ENCODE results near the gene HTATSF1.
A peak's percentile ranks its signal among the peaks of the same experiment; 100 is the strongest.

The HTATSF1 gene

DNA sequence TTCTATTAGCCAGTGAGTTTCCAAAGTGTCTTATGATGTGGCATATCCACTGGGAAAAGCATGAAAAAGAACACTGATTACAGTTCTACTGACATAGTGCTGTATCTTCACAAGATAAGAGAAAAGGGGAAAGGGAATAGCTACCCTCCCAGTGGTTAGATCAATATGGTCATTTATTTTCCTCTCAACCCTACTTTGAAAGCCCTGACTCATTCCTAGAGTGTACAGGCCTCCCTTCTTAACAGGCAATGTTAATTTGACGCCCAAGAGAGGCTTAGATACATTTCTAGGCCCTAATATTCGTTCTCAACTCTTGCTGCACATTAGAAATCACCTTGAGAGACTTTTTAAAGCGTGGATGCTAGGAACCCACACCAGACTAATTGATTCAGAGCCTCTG, 30.1 kb upstream of the HTATSF1 start:
- no peak for DNase-seq (ENCODE audit: insufficient read length, low spot score)
- FAIRE-seq, result no peak
- no peak for TF ChIP-seq PAX5 (IDR thresholded peaks at IDR 0.05; ENCODE audit: insufficient read depth, low read length, severe bottlenecking)
- no peak for TF ChIP-seq TAF1 (IDR thresholded peaks at IDR 0.05; ENCODE audit: low read depth, low read length)
- no peak for TF ChIP-seq POLR2A (IDR thresholded peaks at IDR 0.05; ENCODE audit: low read depth, low read length)
- TF ChIP-seq POU2F2 (IDR thresholded peaks at IDR 0.05; ENCODE audit: low read depth, low read length), result no peak
- TF ChIP-seq POLR2AphosphoS5 (IDR thresholded peaks at IDR 0.05; ENCODE audit: low read depth, low read length), result no peak
- no peak for TF ChIP-seq SPI1 (IDR thresholded peaks at IDR 0.05; ENCODE audit: low read depth, low read length)

DNA sequence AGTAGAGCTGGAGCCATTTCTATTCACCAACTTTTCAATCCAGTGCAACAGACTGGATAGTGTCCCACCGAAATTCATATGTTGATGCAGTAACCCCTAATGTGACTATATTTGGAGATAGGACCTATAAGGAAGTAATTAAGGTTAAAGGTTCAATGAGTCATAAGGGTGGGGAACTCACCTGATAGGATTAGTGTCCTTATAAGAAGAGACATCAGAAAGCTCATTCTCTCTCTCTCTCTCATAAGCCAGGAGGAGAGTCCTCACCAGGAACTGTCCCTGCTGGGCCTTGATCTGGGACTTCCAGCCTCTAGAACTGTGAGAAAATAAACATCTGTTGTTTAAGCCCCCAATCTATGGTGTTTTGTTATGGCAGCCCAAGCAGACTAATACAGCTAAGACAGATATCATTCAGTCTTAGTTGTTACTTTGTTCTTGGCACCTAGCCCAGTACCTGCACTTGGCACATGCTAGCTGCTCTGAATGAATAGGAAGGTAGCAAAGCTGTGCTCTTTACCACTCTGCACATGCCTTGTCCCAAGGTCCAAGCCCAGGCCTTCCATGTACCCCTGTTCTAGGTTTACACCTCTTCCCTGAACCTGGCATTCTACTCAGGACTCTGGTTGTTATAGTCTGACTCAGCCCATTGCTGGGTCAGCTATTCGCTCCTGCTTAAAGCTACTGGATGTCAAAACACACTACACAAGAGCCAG, 28.8 kb upstream of the HTATSF1 start:
- TF ChIP-seq POLR2AphosphoS5 (IDR thresholded peaks at IDR 0.05; ENCODE audit: low read depth, low read length), result no peak
- TF ChIP-seq TAF1 (IDR thresholded peaks at IDR 0.05; ENCODE audit: low read depth, low read length), result no peak
- TF ChIP-seq POLR2A (IDR thresholded peaks at IDR 0.05; ENCODE audit: low read depth, low read length), result no peak
- no peak for TF ChIP-seq SPI1 (IDR thresholded peaks at IDR 0.05; ENCODE audit: low read depth, low read length)
- TF ChIP-seq PAX5 (IDR thresholded peaks at IDR 0.05; ENCODE audit: insufficient read depth, low read length, severe bottlenecking), result no peak
- no peak for TF ChIP-seq POU2F2 (IDR thresholded peaks at IDR 0.05; ENCODE audit: low read depth, low read length)
- FAIRE-seq (no peak), DNase-seq (ENCODE audit: insufficient read length, low spot score) (no peak)

DNA sequence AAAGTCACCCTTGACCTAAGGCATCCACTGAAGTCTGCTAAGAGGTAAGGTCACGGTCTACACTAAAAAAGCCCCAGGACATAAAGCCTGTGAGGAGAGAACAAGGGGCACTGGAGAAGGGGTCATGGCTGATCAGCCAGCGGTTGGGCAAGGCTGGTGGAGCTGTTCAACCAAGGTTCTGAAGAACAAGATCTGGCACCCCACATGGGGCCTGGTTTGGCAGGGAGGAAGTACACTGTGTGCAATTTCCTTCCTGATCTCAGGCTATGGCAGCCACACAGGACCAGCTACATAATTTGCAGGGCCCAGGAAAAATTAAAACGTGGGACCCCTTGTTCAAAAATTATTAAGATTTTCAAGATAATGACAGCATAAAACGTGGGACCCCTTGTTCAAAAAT, 23.7 kb upstream of the HTATSF1 start:
- no peak for TF ChIP-seq POU2F2 (IDR thresholded peaks at IDR 0.05; ENCODE audit: low read depth, low read length)
- TF ChIP-seq POLR2AphosphoS5 (IDR thresholded peaks at IDR 0.05; ENCODE audit: low read depth, low read length), result no peak
- no peak for TF ChIP-seq SPI1 (IDR thresholded peaks at IDR 0.05; ENCODE audit: low read depth, low read length)
- no peak for TF ChIP-seq PAX5 (IDR thresholded peaks at IDR 0.05; ENCODE audit: insufficient read depth, low read length, severe bottlenecking)
- no peak for TF ChIP-seq POLR2A (IDR thresholded peaks at IDR 0.05; ENCODE audit: low read depth, low read length)
- TF ChIP-seq TAF1 (IDR thresholded peaks at IDR 0.05; ENCODE audit: low read depth, low read length), result no peak
- FAIRE-seq (no peak), DNase-seq (ENCODE audit: insufficient read length, low spot score) (no peak)

DNA sequence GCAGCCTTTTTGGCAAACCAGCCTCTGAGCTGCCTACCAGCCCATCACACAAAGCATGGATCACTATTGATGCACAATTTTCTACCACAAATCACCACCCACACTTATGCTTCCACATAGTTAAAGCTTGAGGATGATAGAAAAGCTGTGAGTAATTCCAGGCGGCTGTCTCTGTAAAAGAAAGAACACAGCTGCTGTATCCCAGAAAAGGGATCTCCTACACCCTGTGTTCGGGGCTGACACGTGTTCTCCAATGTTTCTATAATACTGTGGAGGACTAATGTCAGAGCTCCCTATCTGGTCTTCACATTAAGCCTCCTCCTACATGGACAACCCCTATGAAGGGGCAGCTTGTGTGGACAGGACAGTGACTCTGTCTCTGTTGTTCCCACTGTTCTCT, 22.2 kb upstream of the HTATSF1 start:
- no peak for TF ChIP-seq POLR2A (IDR thresholded peaks at IDR 0.05; ENCODE audit: low read depth, low read length)
- TF ChIP-seq PAX5 (IDR thresholded peaks at IDR 0.05; ENCODE audit: insufficient read depth, low read length, severe bottlenecking), result no peak
- TF ChIP-seq POU2F2 (IDR thresholded peaks at IDR 0.05; ENCODE audit: low read depth, low read length), result no peak
- no peak for DNase-seq (ENCODE audit: insufficient read length, low spot score)
- FAIRE-seq, result no peak

DNA sequence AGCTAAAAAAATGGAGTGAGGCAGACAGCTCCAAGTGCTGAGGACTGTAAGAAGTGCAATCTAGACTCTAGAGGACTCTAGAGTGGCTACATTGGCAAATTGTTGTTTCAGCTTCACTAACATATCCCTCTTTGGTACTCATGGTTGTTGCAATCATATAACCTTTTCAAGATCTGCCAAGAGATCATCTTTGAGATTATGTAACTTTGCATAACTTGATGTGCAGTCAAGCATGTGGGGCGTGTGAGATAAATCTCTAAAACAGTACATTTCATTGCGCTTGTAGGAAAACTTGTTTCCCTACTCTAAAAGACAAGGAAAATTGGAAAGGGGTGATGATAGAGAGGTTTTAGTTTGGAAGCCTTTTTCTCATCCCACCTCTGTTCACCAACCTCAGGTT, 20.9 kb upstream of the HTATSF1 start:
- FAIRE-seq, result no peak
- TF ChIP-seq TAF1 (IDR thresholded peaks at IDR 0.05; ENCODE audit: low read depth, low read length) (no peak), POU2F2 (IDR thresholded peaks at IDR 0.05; ENCODE audit: low read depth, low read length) (no peak), PAX5 (IDR thresholded peaks at IDR 0.05; ENCODE audit: insufficient read depth, low read length, severe bottlenecking) (no peak), POLR2AphosphoS5 (IDR thresholded peaks at IDR 0.05; ENCODE audit: low read depth, low read length) (no peak), SPI1 (IDR thresholded peaks at IDR 0.05; ENCODE audit: low read depth, low read length) (no peak), POLR2A (IDR thresholded peaks at IDR 0.05; ENCODE audit: low read depth, low read length) (no peak)

DNA sequence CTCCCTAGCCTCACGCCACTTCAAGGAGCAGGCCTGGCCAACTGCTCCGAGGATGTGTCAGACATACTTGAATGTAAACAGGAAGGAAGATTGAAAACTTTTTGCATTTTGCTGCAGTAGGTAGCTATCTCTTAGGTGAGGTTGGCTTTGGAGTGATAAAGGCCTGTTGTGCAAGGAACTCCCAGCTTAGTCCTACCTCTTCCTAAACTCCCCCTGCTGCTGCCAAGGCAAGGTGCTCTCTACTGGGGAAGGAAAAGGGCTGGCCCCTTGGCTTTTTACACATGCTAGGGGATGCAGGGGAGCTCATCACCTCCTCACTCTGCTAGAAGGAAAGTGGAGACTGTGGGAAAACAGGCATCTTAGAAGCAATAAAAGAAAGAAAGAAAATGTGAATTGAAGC, 20.4 kb upstream of the HTATSF1 start:
- FAIRE-seq (peak; percentile 55), DNase-seq (ENCODE audit: insufficient read length, low spot score) (no peak)
- no peak for TF ChIP-seq POLR2AphosphoS5 (IDR thresholded peaks at IDR 0.05; ENCODE audit: low read depth, low read length)
- no peak for TF ChIP-seq POLR2A (IDR thresholded peaks at IDR 0.05; ENCODE audit: low read depth, low read length)
- TF ChIP-seq TAF1 (IDR thresholded peaks at IDR 0.05; ENCODE audit: low read depth, low read length), result no peak
- TF ChIP-seq PAX5 (IDR thresholded peaks at IDR 0.05; ENCODE audit: insufficient read depth, low read length, severe bottlenecking), result no peak
- no peak for TF ChIP-seq POU2F2 (IDR thresholded peaks at IDR 0.05; ENCODE audit: low read depth, low read length)
- TF ChIP-seq SPI1 (IDR thresholded peaks at IDR 0.05; ENCODE audit: low read depth, low read length), result no peak

More for the DNA sequence above, 20.9 kb upstream of the HTATSF1 start:
- no peak for DNase-seq (ENCODE audit: insufficient read length, low spot score)

DNA sequence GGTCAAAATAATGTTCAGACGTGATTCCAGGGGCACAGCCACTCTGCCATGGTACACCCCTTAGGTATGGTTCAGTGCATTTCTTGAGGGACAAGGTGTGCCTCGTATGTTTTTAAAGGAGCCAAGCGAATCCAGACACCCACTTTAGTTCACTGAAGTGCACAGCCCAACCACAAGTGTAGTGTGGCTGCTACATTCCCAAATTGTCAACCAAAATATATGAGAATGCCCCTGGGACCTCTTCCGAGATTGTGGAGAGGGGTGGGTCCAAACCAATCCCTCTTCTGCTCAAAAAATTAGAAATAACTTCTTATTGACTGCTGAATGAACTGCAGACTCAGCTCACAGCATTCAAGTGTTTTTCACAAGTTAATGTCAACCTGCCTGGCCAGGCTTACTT, 17.0 kb upstream of the HTATSF1 start:
- FAIRE-seq (no peak), DNase-seq (ENCODE audit: insufficient read length, low spot score) (no peak)
- TF ChIP-seq POU2F2 (IDR thresholded peaks at IDR 0.05; ENCODE audit: low read depth, low read length) (no peak), SPI1 (IDR thresholded peaks at IDR 0.05; ENCODE audit: low read depth, low read length) (no peak), TAF1 (IDR thresholded peaks at IDR 0.05; ENCODE audit: low read depth, low read length) (no peak)

DNA sequence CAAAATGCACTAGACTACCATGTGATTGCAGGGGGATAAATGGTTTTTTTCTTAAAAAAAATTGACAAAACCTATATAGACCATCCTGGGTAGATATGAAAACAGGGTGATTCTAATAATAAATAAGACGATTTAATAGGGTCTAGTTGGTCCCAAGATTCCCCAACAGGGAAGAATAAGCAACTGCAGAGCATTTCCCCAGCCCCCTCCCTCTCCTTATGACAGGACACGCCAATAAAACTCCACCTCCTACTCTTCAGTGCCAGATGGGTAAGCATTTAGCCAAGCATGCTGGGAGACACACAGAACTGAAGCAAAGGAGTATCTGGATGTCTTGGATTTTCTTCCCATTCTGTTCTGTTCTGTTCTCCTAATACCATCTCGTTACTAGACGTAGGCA, 9.7 kb upstream of the HTATSF1 start, which contains the start of gene BRS3:
BRS3 (plus strand) TSS at position 301 of the 400 bp plus-strand sequence. CDS start 168 bp downstream, outside the sequence.
- DNase-seq (ENCODE audit: insufficient read length, low spot score) (no peak), FAIRE-seq (no peak)
- no peak for TF ChIP-seq POLR2A (IDR thresholded peaks at IDR 0.05; ENCODE audit: low read depth, low read length)

DNA sequence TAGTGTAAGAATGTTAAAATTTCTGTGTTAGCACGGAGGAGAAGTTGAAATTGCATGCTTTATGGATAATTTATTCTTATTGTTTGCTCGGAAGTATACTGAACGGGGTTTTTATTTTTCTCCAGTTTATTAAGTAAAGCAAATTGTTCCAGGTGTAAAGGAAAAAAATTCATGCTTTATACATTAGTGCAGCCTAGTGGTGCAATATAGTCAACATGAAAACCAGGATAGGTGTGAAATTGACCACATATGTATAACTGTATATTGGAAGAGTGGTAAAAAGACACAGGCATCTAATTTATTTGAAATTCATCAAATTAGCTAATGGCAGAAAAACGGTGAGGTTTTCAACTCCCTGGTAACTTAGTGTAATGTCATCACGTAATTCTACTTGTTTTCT, 8.7 kb upstream of the HTATSF1 start:
- no peak for DNase-seq (ENCODE audit: insufficient read length, low spot score)
- TF ChIP-seq PAX5 (IDR thresholded peaks at IDR 0.05; ENCODE audit: insufficient read depth, low read length, severe bottlenecking), result no peak
- TF ChIP-seq TAF1 (IDR thresholded peaks at IDR 0.05; ENCODE audit: low read depth, low read length), result no peak
- TF ChIP-seq POU2F2 (IDR thresholded peaks at IDR 0.05; ENCODE audit: low read depth, low read length), result no peak
- no peak for TF ChIP-seq POLR2AphosphoS5 (IDR thresholded peaks at IDR 0.05; ENCODE audit: low read depth, low read length)
- TF ChIP-seq POLR2A (IDR thresholded peaks at IDR 0.05; ENCODE audit: low read depth, low read length), result no peak
- TF ChIP-seq SPI1 (IDR thresholded peaks at IDR 0.05; ENCODE audit: low read depth, low read length), result no peak
- FAIRE-seq, result no peak

DNA sequence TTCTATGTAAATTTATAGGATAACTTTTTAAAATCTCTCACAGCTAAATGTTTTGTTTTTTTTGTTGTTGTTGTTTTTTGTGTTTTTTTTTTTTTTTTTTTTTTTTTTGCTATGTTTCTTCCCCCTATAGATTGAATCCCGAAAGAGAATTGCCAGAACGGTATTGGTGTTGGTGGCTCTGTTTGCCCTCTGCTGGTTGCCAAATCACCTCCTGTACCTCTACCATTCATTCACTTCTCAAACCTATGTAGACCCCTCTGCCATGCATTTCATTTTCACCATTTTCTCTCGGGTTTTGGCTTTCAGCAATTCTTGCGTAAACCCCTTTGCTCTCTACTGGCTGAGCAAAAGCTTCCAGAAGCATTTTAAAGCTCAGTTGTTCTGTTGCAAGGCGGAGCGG, 5.6 kb upstream of the HTATSF1 start:
- no peak for TF ChIP-seq TAF1 (IDR thresholded peaks at IDR 0.05; ENCODE audit: low read depth, low read length)
- no peak for TF ChIP-seq PAX5 (IDR thresholded peaks at IDR 0.05; ENCODE audit: insufficient read depth, low read length, severe bottlenecking)
- no peak for FAIRE-seq
- no peak for DNase-seq (ENCODE audit: insufficient read length, low spot score)

Data from GM12891 (cell line).